Activated naive CD4-positive, alpha-beta T cell treated with Interleukin-2 at 50 U/mL for 16 hours (primary cell): Measurements from ENCODE around the gene ZNF19.
A peak's percentile ranks its signal among the peaks of the same experiment; 100 is the strongest.

Experiments used
- DNase-seq: peaks from one replicate; pipeline ENCODE4 v3.0.0-alpha.2; 2020

ZNF19 gene

GRCh38 chr16:71484006-71484893 lies 4.9 kb downstream of the ZNF19 start:
- peak; percentile 78 for DNase-seq

GRCh38 chr16:71482569-71482968 lies 6.6 kb downstream of the ZNF19 start:
- no peak for DNase-seq

- no peak for DNase-seq
Observed at GRCh38 chr16:71480956-71481355, 8.2 kb downstream of the ZNF19 start.

GRCh38 chr16:71479420-71479819 lies 9.7 kb downstream of the ZNF19 start:
- DNase-seq = no peak

GRCh38 chr16:71476457-71477124 lies 12.5 kb downstream of the ZNF19 start:
- DNase-seq = no peak

GRCh38 chr16:71474864-71475263 lies 14.3 kb downstream of the ZNF19 start:
- DNase-seq = no peak

GRCh38 chr16:71473891-71474290 lies 15.2 kb downstream of the ZNF19 start:
- DNase-seq = no peak

GRCh38 chr16:71472931-71473330 lies 16.2 kb downstream of the ZNF19 start:
- no peak for DNase-seq

- no peak for DNase-seq
Observed at GRCh38 chr16:71472051-71472450, 17.1 kb downstream of the ZNF19 start.

GRCh38 chr16:71467810-71468209 lies 21.3 kb downstream of the ZNF19 start:
- peak; percentile 24 for DNase-seq

- DNase-seq = no peak
Observed at GRCh38 chr16:71464231-71464630, 24.9 kb downstream of the ZNF19 start.

- DNase-seq = peak; percentile 81
Observed at GRCh38 chr16:71461686-71462648, 27.2 kb downstream of the ZNF19 start, which contains the start of gene ZNF23. TSS of gene ZNF23 (minus strand) at chr16:71462247. CDS start at chr16:71456796, 5,451 bp downstream.

- no peak for DNase-seq
Observed at GRCh38 chr16:71460941-71461340, 28.2 kb downstream of the ZNF19 start.

- no peak for DNase-seq
Observed at GRCh38 chr16:71460236-71460635, 28.9 kb downstream of the ZNF19 start.

- no peak for DNase-seq
Observed at GRCh38 chr16:71459510-71459909, 29.6 kb downstream of the ZNF19 start.

- DNase-seq = no peak
Observed at GRCh38 chr16:71456801-71457200, 32.3 kb downstream of the ZNF19 start.

- no peak for DNase-seq
Observed at GRCh38 chr16:71453036-71453435, 36.1 kb downstream of the ZNF19 start.

GRCh38 chr16:71449020-71449419 lies 40.1 kb downstream of the ZNF19 start:
- no peak for DNase-seq

- no peak for DNase-seq
Observed at GRCh38 chr16:71448274-71448866, 40.8 kb downstream of the ZNF19 start.

GRCh38 chr16:71443714-71444113 lies 45.4 kb downstream of the ZNF19 start:
- no peak for DNase-seq

- DNase-seq = no peak
Observed at GRCh38 chr16:71442051-71442440, 47.1 kb downstream of the ZNF19 start, which contains the start of gene TLE7. TSS of gene TLE7 (minus strand) at chr16:71442054. CDS start at chr16:71433324, 8,730 bp downstream.

GRCh38 chr16:71441348-71442050 lies 47.6 kb downstream of the ZNF19 start:
- peak; percentile 17 for DNase-seq
